ENCODE results near the gene TNNC2.
"Not testable (repeated sequence)": the region's sequence is repeated elsewhere in the genome, so short reads cannot be mapped to it uniquely, and the experiment has no call there.

Gene TNNC2

GRCh38 chr20:45848969-45849582 lies 22.0 kb upstream of the TNNC2 start:
- no peak for DNase-seq

GRCh38 chr20:45848421-45848820 lies 21.3 kb upstream of the TNNC2 start:
- no peak for DNase-seq

GRCh38 chr20:45845452-45845851 lies 18.3 kb upstream of the TNNC2 start:
- DNase-seq, result no peak

GRCh38 chr20:45843506-45843905 lies 16.4 kb upstream of the TNNC2 start:
- no peak for DNase-seq

GRCh38 chr20:45842169-45842812 lies 15.2 kb upstream of the TNNC2 start:
- no peak for DNase-seq

- DNase-seq, result no peak
Observed at GRCh38 chr20:45841407-45842129, 14.5 kb upstream of the TNNC2 start.

GRCh38 chr20:45840700-45841198 lies 13.6 kb upstream of the TNNC2 start:
- DNase-seq, result peak in 1 of 56 donors; percentile 12

- no peak for DNase-seq
Observed at GRCh38 chr20:45836841-45837240, 9.7 kb upstream of the TNNC2 start.

- DNase-seq, result peak in 2 of 56 donors; percentile 11 to 17
Observed at GRCh38 chr20:45835825-45836224, 8.7 kb upstream of the TNNC2 start.

GRCh38 chr20:45835329-45835765 lies 8.2 kb upstream of the TNNC2 start:
- no peak for DNase-seq

GRCh38 chr20:45834797-45835161 lies 7.7 kb upstream of the TNNC2 start:
- peak in 1 of 56 donors; percentile 38 for DNase-seq

GRCh38 chr20:45833883-45834796 lies 7.0 kb upstream of the TNNC2 start:
- peak in 48 of 56 donors; percentile 16 to 80 (median 64) for DNase-seq

GRCh38 chr20:45833030-45833882 lies 6.1 kb upstream of the TNNC2 start, which contains the start of gene SNX21:
SNX21 (plus strand) TSS chr20:45833799; CDS start chr20:45833920, 121 bp downstream.
- DNase-seq, result peak in 49 of 56 donors; percentile 16 to 80 (median 60)

- DNase-seq, result no peak
Observed at GRCh38 chr20:45832619-45833018, 5.5 kb upstream of the TNNC2 start.

GRCh38 chr20:45829673-45830106 lies 2.6 kb upstream of the TNNC2 start:
- DNase-seq, result not testable (repeated sequence)

- no peak for DNase-seq
Observed at GRCh38 chr20:45828589-45828988, 1.5 kb upstream of the TNNC2 start.

GRCh38 chr20:45827712-45828111 lies 600 bp upstream of the TNNC2 start:
- DNase-seq, result no peak

- DNase-seq, result peak in 5 of 56 donors; percentile 3 to 69 (median 17)
Observed at GRCh38 chr20:45826381-45827019, 612 bp downstream of the TNNC2 start.
